Activated naive CD4-positive, alpha-beta T cell treated with anti-CD3 and anti-CD28 coated beads, Interleukin-2, amount 50 U/mL, for 16 hours (primary cell): ENCODE results near the gene IL36G.

Source experiments
- DNase-seq: peaks from one replicate; pipeline ENCODE4 v3.0.0-alpha.2; 2020

IL36G gene

GRCh38 chr2:112973156-112973555 is 4.7 kb upstream of the IL36G start:
- DNase-seq: no peak

DNA sequence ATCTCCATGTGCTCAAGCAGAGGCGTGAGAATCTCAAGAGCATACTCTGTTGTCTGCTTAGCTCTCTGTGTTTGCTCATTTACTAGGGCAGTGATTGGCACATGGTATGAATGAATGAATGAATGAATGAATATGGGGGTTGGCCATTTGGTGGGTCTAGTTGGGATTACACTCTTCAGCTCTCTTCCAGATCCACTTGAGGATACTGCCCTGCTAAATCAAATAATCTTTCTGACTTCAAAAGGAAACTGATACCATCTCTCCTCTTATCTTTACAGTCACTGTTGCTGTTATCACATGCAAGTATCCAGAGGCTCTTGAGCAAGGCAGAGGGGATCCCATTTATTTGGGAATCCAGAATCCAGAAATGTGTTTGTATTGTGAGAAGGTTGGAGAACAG is 1.9 kb downstream of the IL36G start:
- DNase-seq: no peak

DNA sequence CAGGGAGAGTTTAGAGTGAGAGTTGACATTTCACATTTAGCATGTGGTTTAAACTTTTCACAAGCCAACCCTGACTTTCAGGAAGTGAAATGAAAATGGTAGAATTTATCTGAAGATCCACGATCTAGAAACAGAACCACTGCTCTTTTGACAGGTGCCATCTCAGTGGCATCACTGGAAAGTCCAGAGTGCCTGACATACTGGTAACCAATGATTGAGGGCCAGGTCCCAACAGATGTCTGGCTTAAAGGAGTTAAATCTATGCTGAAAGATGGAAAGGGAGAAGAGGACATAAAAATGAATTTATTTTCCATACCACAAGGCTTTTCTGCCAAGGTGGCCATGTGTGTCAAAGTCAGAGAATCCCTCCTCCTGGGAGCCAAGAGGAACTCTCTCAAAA is 2.7 kb downstream of the IL36G start:
- no peak for DNase-seq

- peak; percentile 37 for DNase-seq
Measured at GRCh38 chr2:112985090-112985489, 7.3 kb downstream of the IL36G start.

- no peak for DNase-seq
Measured at GRCh38 chr2:112989611-112990010, 11.8 kb downstream of the IL36G start.

DNA sequence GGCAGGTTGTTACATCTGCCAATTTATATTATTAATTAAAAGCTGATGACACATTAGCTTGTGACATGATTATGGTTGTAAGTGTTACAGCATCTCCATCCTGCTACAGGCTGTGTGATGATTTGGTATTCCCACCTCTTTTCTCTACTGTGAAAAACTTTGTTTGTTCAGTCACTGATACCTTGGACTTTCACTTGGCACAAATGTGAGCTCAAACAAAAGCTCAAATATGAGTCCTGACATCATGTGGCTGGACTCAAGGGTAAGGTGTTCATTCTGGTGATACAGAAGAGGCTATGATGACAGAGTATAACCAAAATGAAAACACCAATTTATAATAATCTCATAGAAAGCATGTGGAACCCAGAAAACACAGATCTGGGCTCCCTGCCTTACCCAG is 16.0 kb downstream of the IL36G start:
- DNase-seq: no peak

- no peak for DNase-seq
Measured at GRCh38 chr2:112994648-112995047, 16.8 kb downstream of the IL36G start.

DNA sequence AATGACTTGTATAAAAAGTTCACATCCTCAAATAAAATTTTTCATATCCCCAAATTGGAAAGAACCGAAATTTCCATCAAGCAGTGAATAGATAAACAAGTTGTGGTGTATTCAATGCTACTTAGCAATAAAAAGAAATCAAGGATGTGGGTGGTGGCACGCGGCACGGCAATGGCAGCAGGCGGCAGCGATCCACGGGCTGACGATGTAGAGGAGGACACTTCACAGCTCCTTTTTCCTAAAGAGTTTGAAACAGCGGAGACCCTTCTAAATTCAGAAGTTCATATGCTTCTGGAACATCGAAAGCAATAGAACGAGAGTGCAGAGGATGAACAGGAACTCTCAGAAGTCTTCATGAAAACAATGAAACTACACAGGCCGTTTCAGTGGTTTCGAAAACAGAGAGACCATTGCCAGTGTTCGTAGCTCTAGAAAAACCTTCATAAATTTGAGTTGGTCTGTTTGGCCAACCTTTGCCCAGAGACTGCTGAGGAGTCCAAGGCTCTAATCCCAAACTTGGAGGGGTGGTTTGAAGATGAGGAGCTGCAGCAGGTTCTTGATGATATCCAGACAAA is 17.6 kb downstream of the IL36G start:
- DNase-seq: peak; percentile 26

DNA sequence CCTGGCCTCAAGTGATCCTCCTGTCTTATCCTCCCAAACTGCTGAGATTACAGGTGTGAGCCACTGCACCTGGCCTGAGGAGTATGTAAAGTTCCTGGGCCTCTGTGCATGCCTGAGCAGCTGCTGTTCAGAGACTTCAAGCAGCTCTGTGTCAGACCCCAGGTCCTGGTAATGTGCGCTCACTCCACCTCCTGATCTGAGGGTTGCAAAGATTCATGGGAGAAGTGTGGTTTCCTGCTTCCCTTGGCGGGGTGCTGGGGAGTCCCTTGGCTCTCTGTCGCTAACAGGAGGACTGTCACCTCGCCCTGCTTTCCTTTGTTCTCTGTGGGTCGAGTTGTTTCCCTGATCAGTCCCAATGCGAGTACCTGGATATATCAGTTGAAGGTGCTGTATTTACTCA is 18.8 kb downstream of the IL36G start:
- peak; percentile 51 for DNase-seq

GRCh38 chr2:112997151-112997550 is 19.3 kb downstream of the IL36G start:
- no peak for DNase-seq

DNA sequence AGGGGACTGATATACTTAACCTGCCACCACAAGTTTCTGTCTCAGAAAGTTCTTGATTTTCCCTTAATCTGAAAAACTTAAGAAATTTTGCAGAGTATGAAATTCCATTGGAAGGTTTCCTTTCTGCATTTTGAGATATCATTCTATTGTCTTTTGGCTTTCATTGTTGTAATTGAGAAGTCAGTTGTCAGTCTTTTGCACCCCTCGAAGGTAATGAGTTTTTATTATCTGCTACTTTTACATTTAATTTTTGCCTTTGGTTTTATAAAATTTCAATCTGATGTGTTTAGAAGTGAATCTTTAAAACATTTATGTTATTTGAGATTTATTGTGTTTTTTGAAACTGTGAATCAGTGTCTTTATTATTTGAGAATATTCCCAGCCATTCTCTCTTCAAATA is 22.6 kb downstream of the IL36G start:
- DNase-seq: no peak

GRCh38 chr2:113002677-113003076 is 24.9 kb downstream of the IL36G start:
- DNase-seq: no peak

GRCh38 chr2:113005030-113005509 is 27.3 kb downstream of the IL36G start, which contains the start of gene IL36A:
IL36A (plus strand) TSS chr2:113005459; CDS start chr2:113005872, 413 bp downstream.
- DNase-seq: no peak

DNA sequence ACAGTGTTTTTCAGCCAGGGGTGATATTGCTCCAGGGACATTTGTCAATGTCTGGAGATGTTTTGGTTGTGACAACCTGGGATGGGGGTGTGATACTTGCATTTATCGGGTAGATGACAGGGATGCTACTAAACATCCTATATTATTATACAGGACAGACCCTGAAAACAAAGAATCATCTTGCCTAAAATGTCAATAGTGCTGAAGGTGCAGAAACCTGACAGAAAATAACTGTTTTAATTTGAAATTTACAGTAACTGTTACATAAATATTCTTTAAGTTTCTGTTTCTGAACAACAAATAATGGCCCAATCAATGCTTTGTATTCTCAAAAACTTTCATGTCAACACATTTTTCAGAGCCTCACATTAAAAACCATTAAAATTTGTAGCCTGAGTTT is 29.4 kb downstream of the IL36G start:
- DNase-seq: no peak

DNA sequence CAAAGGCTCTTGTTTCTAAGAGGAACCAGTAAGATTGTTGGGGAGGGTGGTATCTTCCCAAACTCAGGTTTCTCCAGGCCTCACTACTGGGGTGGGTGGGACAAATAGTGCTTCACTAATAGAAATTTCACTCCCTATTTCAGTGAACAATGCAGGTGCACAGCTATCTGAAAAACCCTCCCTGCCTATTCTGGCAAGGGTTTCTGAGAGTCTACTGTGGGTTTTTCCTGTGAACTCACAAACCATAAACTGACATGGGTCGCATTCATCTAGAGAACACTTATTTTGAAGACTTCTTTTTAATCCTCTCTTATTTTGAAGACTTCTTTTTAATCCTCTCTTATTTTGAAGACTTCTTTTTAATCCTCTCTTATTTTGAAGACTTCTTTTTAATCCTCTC is 31.8 kb downstream of the IL36G start:
- no peak for DNase-seq

- no peak for DNase-seq
Measured at GRCh38 chr2:113010088-113010487, 32.3 kb downstream of the IL36G start.

DNA sequence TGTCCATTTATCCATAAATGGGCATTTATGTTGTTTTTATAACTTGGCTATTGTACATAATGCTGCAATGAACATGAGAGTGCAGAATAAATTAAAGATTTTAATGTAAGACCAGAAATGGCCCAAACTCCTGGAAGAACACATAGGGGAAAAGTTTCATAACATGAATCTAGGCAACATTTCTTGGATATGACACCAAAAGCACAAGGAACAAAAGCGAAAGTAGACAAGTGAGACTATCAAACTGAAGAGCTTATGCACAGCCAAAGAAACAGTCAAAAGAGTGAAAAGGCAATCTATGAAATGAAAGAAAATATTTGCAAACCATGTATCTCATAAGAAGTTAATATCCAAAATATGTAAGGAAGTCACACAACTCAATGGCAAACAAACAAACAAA is 33.3 kb downstream of the IL36G start:
- no peak for DNase-seq

DNA sequence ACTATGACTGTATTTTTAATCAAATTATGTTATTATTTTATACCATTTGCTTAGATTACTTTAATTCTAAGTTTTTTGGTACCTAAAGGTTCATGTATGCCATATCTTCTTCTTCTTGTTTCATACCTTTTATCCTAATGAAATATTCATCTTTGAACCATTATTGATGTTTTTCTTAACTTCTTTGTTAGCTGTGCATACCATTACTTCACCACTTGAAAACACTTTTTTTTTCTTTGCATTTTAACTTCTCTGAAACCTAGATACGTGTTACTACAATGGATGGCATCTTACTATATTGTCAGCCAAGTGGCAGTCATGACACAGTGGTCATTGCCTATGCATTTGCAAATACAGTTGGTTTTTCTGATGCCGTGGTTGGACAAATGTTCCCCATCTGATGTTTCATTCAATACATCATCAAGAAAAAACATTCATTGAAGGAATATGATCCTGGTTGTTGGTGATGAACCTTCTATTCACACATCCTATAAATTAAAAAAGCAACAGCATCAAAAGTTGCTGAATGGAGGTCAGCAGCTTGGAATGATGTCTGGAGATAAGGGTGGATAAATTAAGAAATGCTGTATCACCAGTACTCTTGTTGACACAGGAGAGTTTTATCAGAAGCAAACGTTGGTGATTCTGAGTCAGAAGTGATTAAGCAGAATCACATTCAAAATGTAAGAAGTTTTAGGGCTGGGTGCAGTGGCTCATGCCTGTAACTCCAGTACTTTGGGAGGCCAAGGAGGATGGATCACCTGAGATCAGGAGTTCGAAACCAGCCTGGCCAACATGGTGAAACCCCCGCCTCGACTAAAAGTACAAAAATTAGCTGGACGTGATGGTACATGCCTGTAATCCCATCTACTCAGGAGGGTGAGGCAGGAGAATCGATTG is 34.9 kb downstream of the IL36G start:
- no peak for DNase-seq

DNA sequence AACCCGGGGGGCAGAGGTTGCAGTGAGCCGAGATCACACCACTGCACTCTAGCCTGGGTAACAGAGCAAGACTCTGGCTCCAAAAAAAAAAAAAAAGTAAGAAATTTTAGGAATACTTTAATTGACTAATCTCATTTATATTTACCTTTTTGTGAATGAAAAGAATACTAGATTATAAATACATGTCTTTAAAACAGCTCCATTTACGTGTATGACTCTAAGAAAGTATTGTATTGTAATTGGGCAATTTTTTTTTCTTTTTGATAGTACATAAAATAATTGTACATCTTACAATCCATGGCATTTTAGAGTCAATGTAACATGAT is 35.5 kb downstream of the IL36G start:
- no peak for DNase-seq

DNA sequence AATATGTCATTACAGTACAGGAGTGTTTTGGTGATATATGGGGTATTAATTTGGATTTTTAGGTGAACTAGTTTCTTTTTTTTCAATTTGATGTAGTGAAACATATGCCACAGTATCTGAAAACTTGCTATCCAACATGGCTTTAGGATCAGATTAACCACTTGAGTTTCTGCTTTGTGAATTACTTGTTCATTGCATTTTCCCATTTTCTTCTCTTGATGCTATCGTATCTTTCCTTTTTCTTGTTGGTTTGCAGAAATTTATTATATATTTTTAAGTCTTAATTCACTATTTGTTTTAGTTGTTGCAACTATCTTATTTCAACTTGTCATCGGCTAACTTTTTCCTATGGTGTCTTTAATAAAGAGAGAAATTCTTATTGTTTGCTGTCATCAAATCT is 36.3 kb downstream of the IL36G start:
- DNase-seq: no peak

DNA sequence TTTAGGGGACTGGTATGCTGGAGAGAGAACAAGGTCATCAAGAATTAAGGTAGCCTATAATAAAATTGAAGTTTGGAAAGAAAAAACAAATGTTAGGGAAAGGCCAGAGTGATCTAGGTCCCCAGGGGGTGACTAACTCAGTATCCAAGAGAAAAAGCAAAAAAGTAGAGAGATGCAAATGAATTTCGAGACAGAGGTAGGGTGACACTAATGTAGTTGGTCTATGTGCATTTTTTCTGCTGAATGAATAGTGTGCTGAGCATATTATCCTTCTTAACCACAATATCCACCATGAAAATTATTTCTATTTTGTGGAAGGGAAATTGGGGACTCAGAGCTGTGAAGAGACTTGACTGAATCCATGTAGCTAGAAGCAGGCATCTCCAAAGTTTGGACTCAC is 37.2 kb downstream of the IL36G start:
- no peak for DNase-seq

DNA sequence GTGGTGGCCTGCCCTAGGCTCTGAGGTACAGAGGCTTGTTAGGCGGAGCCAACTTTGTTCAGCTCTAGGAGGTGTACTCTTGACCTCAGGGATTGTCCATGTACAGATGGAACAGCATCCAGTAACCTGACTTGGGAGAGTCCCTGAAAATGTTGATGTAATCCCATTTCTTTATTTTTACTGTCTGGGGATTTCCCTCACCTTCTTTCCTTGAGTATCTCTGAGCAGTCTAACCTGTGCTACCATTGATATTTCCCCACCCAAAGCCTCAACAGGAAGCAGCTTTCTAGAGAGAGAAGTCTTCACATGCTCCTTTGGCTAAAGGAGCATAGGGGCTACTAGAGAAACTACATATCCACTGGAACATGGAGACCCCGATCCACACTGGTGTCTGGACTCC is 37.8 kb downstream of the IL36G start:
- DNase-seq: no peak

DNA sequence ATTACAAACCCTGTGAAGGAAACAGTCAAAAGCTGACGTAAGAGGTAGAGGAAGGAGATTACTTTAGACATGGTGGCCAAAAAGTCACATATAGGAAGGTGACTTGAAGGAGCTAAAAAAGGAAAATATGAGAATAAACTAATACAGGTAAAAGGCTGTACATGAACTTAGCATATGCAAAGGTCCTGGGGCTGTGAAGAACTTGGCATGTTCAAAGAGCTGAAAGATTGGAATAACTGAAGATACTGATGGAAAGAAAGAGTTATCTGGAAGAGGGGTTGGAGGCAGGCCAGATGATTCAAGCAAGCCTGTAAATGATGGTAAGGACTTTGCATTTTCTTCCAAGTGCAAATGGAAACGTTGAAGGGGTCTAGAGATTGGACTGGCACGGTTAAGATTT is 40.7 kb downstream of the IL36G start:
- DNase-seq: no peak

DNA sequence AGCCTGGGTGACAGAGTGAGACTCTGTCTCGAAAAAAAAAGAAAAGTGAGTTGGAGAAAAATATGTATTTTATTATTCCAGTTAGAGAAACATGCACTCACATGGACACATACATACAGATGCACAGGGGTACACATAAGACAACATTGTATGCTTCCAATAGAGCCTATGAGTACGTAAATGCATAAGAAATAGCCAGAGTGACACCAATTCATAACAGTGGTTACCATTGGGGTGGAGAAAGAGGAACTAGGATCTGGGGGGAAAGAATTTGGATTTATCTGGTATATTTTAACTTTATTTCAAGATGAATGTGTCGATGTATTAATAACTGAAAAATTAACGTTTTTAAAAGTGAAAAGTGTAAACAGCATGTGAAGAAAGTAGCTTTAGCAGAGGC is 43.5 kb downstream of the IL36G start:
- DNase-seq: no peak

- DNase-seq: no peak
Measured at GRCh38 chr2:113024764-113025163, 47.0 kb downstream of the IL36G start.
